ENCODE data around the gene PRKCZ. TPM values are rescaled to one million over a fixed set of nuclear protein-coding genes. Genes with fewer than 3 reads are reported as not detected.

Gene PRKCZ
- polyA plus RNA-seq, 3 donors = 0.74 to 1.9 (median 1.4) TPM

DNA sequence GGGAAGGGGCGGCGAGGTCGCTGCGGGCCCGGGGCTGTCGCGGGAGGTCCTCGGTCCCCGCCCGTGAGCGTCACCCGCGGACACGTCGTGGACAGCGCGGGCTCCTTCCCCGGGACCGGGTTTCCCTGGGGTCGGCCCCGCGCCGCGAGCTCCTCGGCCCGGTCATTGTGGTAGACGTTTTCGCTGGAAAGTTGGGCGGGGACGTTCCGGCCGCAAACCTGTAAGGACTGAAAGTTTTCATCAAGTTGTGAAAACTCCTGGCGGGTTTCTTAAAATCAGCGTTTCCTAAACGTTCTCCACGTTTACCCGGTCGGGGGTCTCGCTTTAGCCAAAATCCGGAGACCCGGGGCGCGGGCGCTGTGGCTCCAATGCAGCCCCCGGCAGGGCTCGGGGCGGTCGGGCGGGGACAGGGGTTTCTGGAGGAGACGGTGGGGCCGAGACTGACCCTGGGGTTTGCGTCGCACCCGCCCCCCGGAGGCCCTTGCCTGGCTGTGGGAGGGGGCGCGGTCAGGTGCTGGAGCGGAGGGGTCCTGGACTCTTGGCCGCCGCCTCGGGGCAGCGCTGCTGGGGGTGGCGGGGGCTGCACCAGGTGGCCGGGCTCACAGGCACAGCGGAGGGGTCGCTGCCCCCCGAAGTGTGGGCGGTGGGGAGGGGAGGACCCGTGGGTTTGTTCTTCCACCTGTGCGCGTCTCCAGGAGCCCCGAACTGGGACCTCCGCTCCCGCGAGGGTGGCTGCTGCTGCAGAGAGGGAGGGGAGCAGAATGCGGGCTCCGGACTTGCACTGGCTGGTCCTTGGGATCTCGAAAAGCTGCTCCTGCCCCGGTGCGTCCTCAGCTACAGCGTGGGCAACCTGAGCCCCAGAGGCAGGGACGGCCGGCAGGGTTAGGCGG is 827 bp downstream of the PRKCZ start:
- Mint-ChIP-seq H3K36me3 (peaks cover 0 to 2% of the 10 kb centered on the region in 2 donors), H3K27me3 (ENCODE audit: low read depth in 3 of 3) (peaks cover 46 to 71% (median 59%) of the 10 kb centered on the region in 3 donors), H3K27ac (no peak overlapping the region), H3K9me3 (peaks cover 0 to 11% (median 6%) of the 10 kb centered on the region in 7 donors), H3K4me3 (peak overlapping the region; percentile 48 to 73), H3K4me1 (peaks cover 9% of the 10 kb centered on the region)
- no peaks in the 10 kb centered on the region for H3K9me3 ChIP-seq (replicated peaks in 1 of 2; ENCODE audit: control insufficient read depth in 1 of 2, insufficient read depth in 1 of 2, low read length in 2 of 2)
- no peak overlapping the region for H3K27ac ChIP-seq (ENCODE audit: low read depth in 1 of 2, low read length in 2 of 2)
- H3K36me3 ChIP-seq (replicated peaks in 1 of 2; ENCODE audit: control insufficient read depth in 1 of 2, insufficient read depth in 2 of 2, low read length in 2 of 2) = no peaks in the 10 kb centered on the region
- no peak overlapping the region for H3K9ac ChIP-seq (ENCODE audit: insufficient read depth, low read length, poor library complexity, severe bottlenecking)
- H2AFZ ChIP-seq (ENCODE audit: insufficient read depth, low read depth, low read length, poor library complexity, severe bottlenecking) = peak overlapping the region; percentile 53
- H4K20me1 ChIP-seq (ENCODE audit: insufficient read depth, low read length) = no peaks in the 10 kb centered on the region
- intact Hi-C loops (cut with micrococcal nuclease) = no loop called here
- no peaks in the 10 kb centered on the region for H3K79me2 ChIP-seq (ENCODE audit: insufficient read depth, low read length)
- TF ChIP-seq, protein P1, sequence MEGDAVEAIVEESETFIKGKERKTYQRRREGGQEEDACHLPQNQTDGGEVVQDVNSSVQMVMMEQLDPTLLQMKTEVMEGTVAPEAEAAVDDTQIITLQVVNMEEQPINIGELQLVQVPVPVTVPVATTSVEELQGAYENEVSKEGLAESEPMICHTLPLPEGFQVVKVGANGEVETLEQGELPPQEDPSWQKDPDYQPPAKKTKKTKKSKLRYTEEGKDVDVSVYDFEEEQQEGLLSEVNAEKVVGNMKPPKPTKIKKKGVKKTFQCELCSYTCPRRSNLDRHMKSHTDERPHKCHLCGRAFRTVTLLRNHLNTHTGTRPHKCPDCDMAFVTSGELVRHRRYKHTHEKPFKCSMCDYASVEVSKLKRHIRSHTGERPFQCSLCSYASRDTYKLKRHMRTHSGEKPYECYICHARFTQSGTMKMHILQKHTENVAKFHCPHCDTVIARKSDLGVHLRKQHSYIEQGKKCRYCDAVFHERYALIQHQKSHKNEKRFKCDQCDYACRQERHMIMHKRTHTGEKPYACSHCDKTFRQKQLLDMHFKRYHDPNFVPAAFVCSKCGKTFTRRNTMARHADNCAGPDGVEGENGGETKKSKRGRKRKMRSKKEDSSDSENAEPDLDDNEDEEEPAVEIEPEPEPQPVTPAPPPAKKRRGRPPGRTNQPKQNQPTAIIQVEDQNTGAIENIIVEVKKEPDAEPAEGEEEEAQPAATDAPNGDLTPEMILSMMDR (IDR thresholded peaks at IDR 0.05) = no peak
- H3K4me1 ChIP-seq (ENCODE audit: control insufficient read depth in 1 of 2, insufficient read depth in 2 of 2, low read length in 2 of 2) = peaks cover 4 to 10% of the 10 kb centered on the region in 2 donors
- 23% methylated on average over 82 of the region's 84 CpGs for WGBS (ENCODE audit: insufficient coverage)
- H3K4me3 ChIP-seq (replicated peaks in 1 of 3; ENCODE audit: low read depth in 2 of 3, low read length in 3 of 3) = peak overlapping the region in 1 of 3 experiments; percentile 70
- no peak for DNase-seq
- peak overlapping the region; percentile 79 for H3K4me2 ChIP-seq (replicated peaks; ENCODE audit: extremely low read depth, low read length, poor library complexity, severe bottlenecking)
- peaks cover 9 to 54% of the 10 kb centered on the region in 2 donors for H3K27me3 ChIP-seq (ENCODE audit: control insufficient read depth in 2 of 2, insufficient read depth in 2 of 2, low read length in 2 of 2)

DNA sequence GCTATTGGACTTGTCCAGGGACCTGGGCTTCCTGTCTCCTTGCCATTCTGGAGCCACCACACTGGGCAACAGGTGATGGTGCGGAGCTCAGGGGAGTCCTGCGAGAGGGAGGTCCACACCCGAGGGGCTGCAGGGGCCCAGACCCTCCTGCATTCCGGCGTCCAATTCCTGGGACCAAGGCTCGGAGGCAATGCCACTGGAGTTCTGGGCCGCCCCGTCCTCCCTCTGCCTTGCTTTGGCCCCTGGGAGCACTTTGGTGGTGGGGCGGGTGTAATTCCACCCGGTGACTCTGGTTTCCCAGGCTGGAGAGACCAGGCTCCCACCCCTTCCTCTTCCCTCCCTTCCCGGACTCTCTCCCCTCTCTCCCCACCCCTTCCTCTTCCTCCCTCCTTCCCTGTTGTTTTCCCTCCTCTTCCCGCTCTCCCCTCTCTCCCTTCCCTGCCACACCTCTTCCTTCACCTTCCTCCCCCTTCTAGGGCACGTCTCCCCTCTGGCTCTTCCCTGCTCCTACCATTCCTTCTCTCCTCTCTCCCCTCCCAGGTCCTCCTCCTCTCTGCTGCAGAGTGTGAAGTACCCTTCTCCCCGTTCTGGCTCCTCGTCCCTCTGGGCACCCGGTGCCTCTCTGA is 2.0 kb downstream of the PRKCZ start:
- Histone ChIP-seq H2AFZ (ENCODE audit: insufficient read depth, low read depth, low read length, poor library complexity, severe bottlenecking) (no peak overlapping the region), H3K4me3 (replicated peaks in 1 of 3; ENCODE audit: low read depth in 2 of 3, low read length in 3 of 3) (no peak overlapping the region), H3K27ac (ENCODE audit: low read depth in 1 of 2, low read length in 2 of 2) (no peak overlapping the region), H3K79me2 (ENCODE audit: insufficient read depth, low read length) (no peaks in the 10 kb centered on the region), H3K9me3 (replicated peaks in 1 of 2; ENCODE audit: control insufficient read depth in 1 of 2, insufficient read depth in 1 of 2, low read length in 2 of 2) (no peaks in the 10 kb centered on the region), H4K20me1 (ENCODE audit: insufficient read depth, low read length) (no peaks in the 10 kb centered on the region), H3K36me3 (replicated peaks in 1 of 2; ENCODE audit: control insufficient read depth in 1 of 2, insufficient read depth in 2 of 2, low read length in 2 of 2) (no peaks in the 10 kb centered on the region), H3K4me1 (ENCODE audit: control insufficient read depth in 1 of 2, insufficient read depth in 2 of 2, low read length in 2 of 2) (peaks cover 4 to 10% of the 10 kb centered on the region in 2 donors), H3K4me2 (replicated peaks; ENCODE audit: extremely low read depth, low read length, poor library complexity, severe bottlenecking) (no peak overlapping the region), H3K9ac (ENCODE audit: insufficient read depth, low read length, poor library complexity, severe bottlenecking) (no peak overlapping the region), H3K27me3 (ENCODE audit: control insufficient read depth in 2 of 2, insufficient read depth in 2 of 2, low read length in 2 of 2) (peaks cover 9 to 42% of the 10 kb centered on the region in 2 donors)
- DNase-seq = no peak
- TF ChIP-seq, protein P1 (IDR thresholded peaks at IDR 0.05) = no peak
- intact Hi-C loops (cut with micrococcal nuclease) = no loop called here
- Mint-ChIP-seq H3K36me3 (peaks cover 0 to 2% of the 10 kb centered on the region in 2 donors), H3K27me3 (ENCODE audit: low read depth in 3 of 3) (peaks cover 43 to 60% (median 52%) of the 10 kb centered on the region in 3 donors), H3K9me3 (peaks cover 0 to 11% (median 6%) of the 10 kb centered on the region in 7 donors), H3K27ac (peak overlapping the region in 1 of 7 donors; percentile 62), H3K4me1 (peaks cover 9% of the 10 kb centered on the region), H3K4me3 (peak overlapping the region in 1 of 2 donors; percentile 59)
- 83% methylated on average over 10 of the region's 16 CpGs for WGBS (ENCODE audit: insufficient coverage)
